HG03135 (cell line): ENCODE measurements around the gene ADIRF.
"Not testable (repeated sequence)": the region's sequence is repeated elsewhere in the genome, so short reads cannot be mapped to it uniquely, and the experiment has no call there.

Experiments
- ATAC-seq: cut with Tn5 transposase; IDR thresholded peaks from one replicate; pipeline ENCODE4 v1.9.1; 2021; ENCODE audit warnings: mild to moderate bottlenecking, moderate library complexity; ENCODE audit not compliant: unreplicated experiment

The ADIRF gene

GRCh38 chr10:86945361-86946212 lies 22.7 kb upstream of the ADIRF start:
- no peak for ATAC-seq

DNA sequence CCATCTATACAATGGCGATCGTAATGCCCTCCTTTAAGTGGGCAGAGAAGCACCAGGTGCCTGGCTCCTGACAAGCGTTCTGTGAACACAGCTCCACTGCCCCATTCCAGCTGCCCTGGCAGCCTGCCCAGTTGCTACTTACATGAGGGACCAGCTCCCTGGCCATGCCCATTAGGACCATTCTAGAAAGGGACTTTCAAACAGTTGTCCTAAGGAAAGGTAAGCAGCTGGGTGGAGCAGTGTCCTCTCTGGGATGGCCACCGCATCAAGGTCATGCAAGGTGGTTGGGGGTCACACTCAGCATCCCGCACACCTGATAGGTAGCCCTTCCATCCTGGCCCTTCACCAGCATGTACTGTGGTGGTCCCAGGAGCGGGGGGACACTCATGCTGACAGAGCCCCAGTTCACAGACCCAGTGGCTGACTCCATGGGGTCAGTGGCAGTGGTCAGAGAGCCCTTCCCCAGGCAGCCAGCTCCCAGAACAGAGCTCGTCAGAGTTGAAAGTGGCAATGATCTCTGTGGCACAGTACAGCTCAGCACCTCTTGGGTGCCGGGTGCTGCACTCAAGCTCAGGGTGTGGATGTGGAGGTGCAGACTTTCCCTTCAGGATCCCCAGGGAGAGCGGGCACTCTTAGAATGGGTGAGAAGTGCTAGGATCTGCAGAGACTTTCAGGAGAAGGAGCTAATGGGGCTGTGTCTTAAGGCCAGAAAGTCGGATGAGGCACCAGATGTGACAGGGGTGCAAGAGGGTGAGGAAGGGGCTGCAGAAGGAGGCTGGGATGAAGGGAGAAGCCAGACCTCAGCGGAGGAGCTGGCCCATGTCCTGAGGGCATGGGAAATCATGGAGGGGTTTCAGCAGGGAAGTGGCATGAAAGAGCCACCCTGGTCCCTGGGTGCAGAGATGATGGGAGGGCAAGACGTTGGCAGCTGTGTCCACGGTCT lies 21.8 kb upstream of the ADIRF start:
- no peak for ATAC-seq

GRCh38 chr10:86947806-86948205 lies 20.5 kb upstream of the ADIRF start:
- ATAC-seq = not testable (repeated sequence)

DNA sequence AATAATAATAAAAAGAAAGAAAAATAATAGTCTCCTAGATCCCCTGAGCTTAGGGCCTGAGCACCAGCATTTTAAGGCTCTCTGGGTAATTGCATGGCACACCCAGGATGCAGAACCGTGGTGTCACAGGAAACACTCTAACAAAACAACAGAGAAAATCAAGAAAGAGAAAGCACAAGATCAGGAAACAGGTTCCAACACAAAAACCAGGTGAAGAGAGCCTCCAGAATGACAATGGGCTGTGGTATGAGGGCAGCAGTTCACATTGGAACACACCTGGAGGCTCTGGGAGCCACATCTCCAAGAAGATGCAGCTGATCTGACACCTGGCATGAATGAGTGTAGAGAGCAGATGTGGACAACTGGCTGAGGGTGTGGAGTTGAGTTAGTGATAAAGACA lies 17.9 kb upstream of the ADIRF start:
- no peak for ATAC-seq

DNA sequence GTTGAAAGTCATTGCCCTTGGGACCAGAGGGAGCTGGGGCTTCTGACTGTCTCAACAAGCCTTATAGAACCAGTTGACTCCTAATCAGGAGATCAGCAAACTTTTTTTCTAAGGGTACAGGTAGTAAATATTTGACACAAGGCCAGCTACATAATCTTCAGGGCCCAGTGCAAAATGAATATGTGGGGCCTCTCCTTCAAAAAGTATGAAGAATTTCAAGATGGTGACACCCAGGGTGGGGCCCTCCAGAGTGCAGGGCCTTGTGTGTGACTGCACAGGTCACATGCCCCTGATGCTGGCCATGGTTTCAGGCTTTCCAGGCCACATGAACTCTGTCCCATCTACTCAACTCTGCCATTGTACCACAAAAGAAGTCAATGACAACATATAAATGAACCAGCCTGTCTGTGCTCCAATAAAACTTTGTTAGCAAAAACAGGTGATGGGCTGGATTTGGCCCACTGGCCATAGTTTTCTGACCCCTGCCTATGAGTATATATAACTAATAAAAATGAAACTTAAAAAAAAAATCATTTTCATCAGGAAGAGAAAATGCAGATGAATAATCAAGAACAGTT lies 17.0 kb upstream of the ADIRF start:
- ATAC-seq = no peak

GRCh38 chr10:86952106-86952505 lies 16.2 kb upstream of the ADIRF start:
- ATAC-seq = no peak

DNA sequence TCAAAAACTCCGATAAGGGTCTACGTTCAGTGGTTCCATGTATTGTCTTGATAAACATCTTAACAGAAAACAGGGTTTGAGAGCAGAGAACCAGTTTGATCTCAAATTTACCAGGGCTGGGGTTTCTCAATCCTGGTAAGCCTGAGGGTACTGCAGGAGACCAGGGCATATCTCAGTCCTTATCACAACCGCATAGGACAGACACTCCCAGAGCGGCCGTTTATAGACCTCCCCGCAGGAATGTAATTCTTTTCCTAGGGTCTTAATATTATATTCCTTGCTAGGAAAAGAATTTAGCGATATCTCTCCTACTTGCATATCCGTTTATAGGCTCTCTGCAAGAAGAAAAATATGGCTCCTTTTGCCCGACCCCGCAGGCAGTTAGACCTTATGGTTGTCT lies 15.6 kb upstream of the ADIRF start:
- not testable (repeated sequence) for ATAC-seq

GRCh38 chr10:86953747-86954680 lies 14.3 kb upstream of the ADIRF start:
- ATAC-seq = no peak

DNA sequence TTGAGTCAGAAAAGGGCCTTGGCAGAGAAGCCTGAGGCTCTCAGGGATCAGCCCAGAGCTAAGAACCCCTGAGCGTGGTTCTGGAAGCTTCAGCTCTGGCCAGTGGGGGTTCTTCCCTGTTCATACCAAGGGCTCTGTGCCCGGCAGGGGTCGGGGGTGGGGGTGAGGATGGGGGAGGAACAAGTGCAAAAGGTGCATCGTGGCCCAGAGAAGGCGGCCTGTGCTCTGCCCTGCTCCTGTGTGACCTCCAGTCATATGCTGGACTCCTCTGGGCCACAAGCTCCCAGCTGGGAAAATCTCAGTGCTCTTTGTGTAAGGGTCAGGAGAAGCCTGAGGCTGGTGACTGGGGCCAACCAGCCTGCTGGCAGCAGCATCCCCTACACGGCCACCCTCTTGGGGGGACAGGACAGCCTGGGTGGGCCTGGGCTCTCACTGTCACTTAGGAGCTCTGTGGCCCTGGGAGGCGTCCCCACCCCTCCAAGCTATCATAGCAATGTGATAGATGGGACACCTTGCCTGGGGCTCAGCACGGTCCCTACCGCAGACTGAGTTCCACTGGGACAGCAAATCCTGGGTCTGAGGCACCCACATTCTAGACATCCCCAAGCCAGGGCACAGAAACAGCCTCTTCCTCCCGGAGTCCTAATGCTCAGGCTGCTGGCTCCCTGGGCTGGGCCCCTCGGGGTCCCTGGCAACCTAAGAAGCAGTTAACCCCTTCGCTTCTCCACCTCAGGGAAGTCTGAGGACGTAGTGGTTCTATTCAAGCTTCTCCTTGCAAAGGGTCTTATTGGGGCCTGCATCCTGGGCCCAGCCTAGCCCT lies 13.4 kb upstream of the ADIRF start:
- no peak for ATAC-seq

DNA sequence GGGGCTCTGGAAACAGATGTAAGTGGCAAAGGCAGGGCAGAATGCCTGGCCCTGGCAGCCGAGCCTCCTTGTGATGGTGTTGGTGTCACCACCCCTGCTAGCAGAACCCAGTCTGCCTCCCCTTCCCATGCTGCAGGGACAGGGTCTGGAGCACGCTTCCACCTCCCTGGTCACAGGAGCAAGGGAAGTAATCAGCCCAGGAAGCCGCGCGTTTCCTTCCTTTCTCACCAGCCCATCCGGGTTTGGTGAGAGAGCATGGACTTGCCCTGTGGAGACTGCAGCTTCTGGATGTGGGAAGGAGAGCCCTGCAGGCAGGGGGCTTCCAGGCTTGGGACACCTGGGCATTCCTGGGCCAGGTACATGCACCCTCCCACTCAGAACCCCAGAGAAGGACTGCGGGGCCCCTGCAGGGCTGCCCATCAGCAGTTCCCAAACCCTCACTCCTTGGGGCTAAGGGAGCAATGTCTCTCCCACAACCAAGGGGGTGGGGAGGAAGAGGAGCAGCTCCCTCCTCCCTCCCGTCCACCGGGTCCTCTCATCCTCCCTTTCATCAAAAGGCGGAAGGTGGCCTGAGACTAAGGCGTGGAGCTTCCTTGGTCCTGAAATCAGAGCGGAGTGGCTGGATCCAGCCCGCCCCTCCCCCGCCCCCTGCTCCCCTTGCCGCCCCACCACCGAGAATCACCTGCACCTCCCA lies 12.6 kb upstream of the ADIRF start:
- no peak for ATAC-seq

DNA sequence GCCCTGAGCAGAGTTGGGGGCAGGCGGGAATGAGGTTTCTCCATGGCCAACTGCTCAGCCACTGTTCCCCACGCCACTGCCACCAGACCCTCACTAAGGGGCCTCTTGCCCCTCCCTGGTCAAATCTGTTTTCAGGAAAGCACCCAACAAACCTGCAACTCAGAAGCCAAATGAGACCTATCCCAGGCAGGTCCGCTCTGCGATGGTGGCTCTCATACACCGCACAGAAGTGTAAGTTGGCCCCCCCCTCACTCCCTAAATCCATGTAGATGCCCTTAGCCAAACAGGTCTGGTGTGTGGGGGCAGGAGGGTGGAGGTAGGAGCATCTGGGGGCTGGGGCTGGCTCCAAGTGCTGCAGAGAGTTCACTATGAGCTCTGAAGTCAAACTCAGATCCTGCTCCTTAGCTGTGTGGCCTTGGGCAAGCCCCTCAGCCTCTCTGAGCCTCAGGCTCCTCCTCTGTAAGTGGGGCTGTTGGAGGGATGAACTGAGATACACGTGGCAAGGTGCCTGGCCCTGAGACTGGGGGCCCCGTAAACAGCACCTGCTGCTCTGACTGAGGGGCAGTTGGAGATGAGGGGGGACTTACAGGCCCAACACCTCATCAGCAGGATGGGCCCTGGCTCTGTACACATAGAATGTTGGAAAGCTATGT lies 12.0 kb upstream of the ADIRF start:
- ATAC-seq = no peak

GRCh38 chr10:86956848-86957448 lies 11.3 kb upstream of the ADIRF start:
- no peak for ATAC-seq

- no peak for ATAC-seq
Measured at GRCh38 chr10:86957471-86958115, 10.7 kb upstream of the ADIRF start, which contains the start of gene MMRN2. Gene MMRN2 (minus strand): TSS chr10:86957615. CDS start chr10:86957541, 74 bp downstream.

DNA sequence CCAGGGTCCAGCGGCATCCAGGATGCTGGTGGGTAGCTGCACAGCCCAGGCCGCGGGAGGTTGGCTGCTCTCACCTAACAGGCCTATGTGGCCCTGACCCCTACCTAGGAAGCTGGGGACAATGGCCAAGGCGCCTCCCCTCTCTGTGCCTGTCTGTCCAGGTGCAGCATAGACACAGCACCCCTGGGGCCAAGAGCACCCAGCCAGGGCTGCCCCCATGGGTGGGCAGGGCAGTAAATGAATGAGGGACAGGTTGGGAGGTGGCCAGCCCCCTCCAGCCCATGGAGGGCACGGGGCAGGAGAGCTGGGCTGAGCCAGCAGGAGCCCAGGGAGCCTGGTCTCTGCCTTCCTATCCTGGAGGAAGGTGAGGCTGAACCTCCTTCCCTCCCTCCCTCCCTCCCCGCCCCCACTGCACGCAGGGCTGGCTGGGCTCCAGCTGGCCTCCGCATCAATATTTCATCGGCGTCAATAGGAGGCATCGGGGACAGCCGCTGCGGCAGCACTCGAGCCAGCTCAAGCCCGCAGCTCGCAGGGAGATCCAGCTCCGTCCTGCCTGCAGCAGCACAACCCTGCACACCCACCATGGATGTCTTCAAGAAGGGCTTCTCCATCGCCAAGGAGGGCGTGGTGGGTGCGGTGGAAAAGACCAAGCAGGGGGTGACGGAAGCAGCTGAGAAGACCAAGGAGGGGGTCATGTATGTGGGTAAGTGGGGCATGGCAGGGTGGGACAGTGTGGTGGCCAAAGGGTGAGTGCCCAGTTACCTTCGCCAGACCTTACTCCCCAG lies 10.0 kb upstream of the ADIRF start, which contains the start of gene SNCG:
Gene SNCG, plus strand, starts transcription at position 484 of the 785 bp plus-strand sequence. Its CDS starts 99 bp downstream, at position 583.
- ATAC-seq = no peak

DNA sequence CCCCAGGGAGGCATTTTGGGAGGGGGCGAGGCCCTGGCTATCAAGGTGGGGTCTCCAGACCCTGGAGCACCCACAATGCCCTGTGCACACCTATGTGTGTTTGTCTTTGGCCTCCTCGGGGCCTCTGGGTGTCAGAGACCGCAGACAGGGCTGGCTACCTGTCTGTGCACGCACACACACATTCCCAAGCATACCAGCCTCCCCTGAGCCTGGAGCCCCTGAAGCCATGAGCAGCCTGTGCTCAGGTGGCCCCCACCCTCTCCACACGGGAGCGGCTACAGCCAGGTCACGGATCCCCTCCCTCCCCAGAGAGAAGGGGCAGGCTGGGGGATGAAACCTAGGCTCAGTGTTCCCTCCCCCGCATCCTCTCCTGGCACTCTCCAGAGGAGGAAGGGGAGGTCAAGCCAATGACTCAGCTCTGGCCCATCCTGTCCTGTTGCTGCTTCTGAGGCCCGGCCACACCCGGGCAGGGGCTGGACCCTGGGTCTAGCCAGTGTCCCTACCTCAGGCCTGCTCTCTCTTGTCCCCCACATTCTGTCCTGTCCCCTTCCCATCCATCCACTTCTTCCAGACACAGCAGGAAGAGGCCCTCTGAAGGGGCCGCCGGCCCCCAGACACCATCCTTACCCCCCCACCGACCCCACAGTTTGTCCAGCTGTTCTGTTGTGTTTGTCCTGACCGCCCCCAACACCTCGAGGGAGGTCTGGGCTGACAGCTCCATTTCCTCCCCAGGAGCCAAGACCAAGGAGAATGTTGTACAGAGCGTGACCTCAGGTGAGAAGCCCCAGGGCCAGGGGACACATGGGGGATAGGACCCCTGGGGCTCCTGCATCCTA lies 9.2 kb upstream of the ADIRF start:
- no peak for ATAC-seq

GRCh38 chr10:86959737-86960002 lies 8.6 kb upstream of the ADIRF start:
- ATAC-seq = no peak
